Measurements from ENCODE around the gene VTI1A. TPM values are rescaled to one million over a fixed set of nuclear protein-coding genes. Genes with fewer than 3 reads are reported as not detected.
A peak's percentile ranks its signal among the peaks of the same experiment; 100 is the strongest.

The VTI1A gene
- total RNA-seq, 1 experiment from 2014 or later = 18.1 TPM

DNA sequence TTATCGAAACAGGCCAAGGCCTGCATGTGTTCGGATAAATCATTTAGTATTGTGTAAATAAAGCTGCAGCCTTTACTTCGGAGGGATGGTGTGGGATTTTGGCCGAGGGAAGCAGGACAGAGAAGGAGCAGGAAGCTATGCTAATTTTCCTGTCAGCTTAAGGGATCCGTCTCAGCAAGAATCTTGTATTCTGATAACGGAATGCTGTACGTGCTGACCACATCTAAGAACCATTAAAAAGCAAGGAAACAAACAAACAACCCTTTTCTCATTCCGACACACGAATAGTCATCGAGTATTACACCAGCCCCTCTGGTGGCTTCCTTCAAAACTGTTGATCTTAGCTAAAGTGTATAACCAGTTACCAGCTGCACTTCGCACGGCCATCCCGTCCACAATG is 369.9 kb downstream of the VTI1A start:
- Histone ChIP-seq H3K27ac (no peak overlapping the region), H3K4me2 (0 out of 2 replicates have a peak overlapping the region, but pooled peaks have one; percentile 72), H2AFZ (no peak overlapping the region), H3K9me2 (ENCODE audit: insufficient read depth) (no peaks in the 10 kb centered on the region), H3K27me3 (ENCODE audit: insufficient read depth, low read depth) (no peaks in the 10 kb centered on the region), H3K4me3 (no peak overlapping the region), H4K20me1 (ENCODE audit: insufficient read depth) (no peaks in the 10 kb centered on the region), H3K4me1 (replicated peaks; ENCODE audit: insufficient read depth) (peaks cover 46% of the 10 kb centered on the region), H3K36me3 (ENCODE audit: low read depth) (no peaks in the 10 kb centered on the region), H3K79me2 (ENCODE audit: low read depth) (no peaks in the 10 kb centered on the region), H3F3A (ENCODE audit: insufficient read depth, low read depth) (peaks cover 37% of the 10 kb centered on the region), H3K9me3 (ENCODE audit: insufficient read depth, low read depth) (no peaks in the 10 kb centered on the region)
- intact Hi-C loops (cut with micrococcal nuclease; ENCODE audit: unreplicated experiment) = loop anchor here (10.0 kb wide), 3 partner anchors 98 to 568 kb away; no protein-coding TSS in a partner anchor
- POLR2A ChIA-PET (ENCODE audit: unreplicated experiment) = no interaction called here
- CTCF ChIA-PET = no interaction called here
- no peak for DNase-seq
- no TSS peak for BruUV-seq (replicated peaks)
- TF ChIP-seq, protein P1, sequence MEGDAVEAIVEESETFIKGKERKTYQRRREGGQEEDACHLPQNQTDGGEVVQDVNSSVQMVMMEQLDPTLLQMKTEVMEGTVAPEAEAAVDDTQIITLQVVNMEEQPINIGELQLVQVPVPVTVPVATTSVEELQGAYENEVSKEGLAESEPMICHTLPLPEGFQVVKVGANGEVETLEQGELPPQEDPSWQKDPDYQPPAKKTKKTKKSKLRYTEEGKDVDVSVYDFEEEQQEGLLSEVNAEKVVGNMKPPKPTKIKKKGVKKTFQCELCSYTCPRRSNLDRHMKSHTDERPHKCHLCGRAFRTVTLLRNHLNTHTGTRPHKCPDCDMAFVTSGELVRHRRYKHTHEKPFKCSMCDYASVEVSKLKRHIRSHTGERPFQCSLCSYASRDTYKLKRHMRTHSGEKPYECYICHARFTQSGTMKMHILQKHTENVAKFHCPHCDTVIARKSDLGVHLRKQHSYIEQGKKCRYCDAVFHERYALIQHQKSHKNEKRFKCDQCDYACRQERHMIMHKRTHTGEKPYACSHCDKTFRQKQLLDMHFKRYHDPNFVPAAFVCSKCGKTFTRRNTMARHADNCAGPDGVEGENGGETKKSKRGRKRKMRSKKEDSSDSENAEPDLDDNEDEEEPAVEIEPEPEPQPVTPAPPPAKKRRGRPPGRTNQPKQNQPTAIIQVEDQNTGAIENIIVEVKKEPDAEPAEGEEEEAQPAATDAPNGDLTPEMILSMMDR (conservative IDR thresholded peaks at IDR 0.05) = no peak
- no peak for TF ChIP-seq EZH2 (IDR thresholded peaks at IDR 0.05; ENCODE audit: low read depth)

DNA sequence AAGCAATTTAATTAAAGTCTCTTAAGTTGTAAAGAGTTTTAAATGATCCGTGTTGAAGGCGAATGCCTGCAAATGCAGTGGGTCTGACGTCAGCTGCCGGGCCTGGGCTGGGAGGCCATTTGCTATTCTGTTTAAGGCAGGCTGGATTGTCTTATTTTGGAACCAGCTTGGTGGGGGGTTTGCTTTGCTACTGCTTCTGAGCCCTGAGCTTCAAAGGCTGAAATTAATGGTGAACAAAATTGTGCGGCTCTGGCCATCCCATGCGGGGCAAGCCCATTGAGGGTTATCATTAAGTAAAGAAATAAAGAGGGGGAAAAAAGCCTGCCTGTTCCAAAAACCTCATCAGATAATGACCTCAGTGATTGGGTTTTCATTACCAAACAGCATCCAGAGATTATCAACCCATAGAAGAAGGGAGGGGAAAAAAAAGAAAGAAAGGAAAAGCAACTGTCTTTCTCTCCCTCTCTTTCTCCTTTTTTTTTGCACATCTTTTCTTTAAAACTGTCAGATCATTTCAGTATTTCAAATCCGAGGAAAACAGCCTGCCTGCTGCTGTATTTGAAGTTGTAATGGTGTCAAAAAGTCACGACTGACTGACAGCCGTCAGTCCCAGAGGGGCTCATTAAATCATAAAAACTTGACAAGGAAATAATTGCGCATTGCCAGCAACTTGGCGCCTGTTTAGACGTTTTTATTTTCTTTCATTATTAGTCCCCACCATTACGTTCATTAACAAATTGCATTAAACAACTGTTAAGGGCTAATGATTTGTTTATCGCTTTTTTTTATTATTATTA is 371.2 kb downstream of the VTI1A start:
- no peak for TF ChIP-seq EZH2 (IDR thresholded peaks at IDR 0.05; ENCODE audit: low read depth)
- TF ChIP-seq, protein P1 (conservative IDR thresholded peaks at IDR 0.05) = no peak
- ChIA-PET CTCF (interaction anchor here (0.6 kb wide), 1 partner anchor 118 kb away, joined by 4 read pairs; no protein-coding TSS in a partner anchor), POLR2A (ENCODE audit: unreplicated experiment) (no interaction called here)
- no TSS peak for BruUV-seq (replicated peaks)
- Histone ChIP-seq H3K4me3 (no peak overlapping the region), H3K9me3 (ENCODE audit: insufficient read depth, low read depth) (no peaks in the 10 kb centered on the region), H3K9me2 (ENCODE audit: insufficient read depth) (no peaks in the 10 kb centered on the region), H3K27me3 (ENCODE audit: insufficient read depth, low read depth) (no peaks in the 10 kb centered on the region), H3K79me2 (ENCODE audit: low read depth) (no peaks in the 10 kb centered on the region), H2AFZ (no peak overlapping the region), H3F3A (ENCODE audit: insufficient read depth, low read depth) (peaks cover 25% of the 10 kb centered on the region), H4K20me1 (ENCODE audit: insufficient read depth) (no peaks in the 10 kb centered on the region), H3K27ac (no peak overlapping the region), H3K4me2 (no peak overlapping the region), H3K4me1 (replicated peaks; ENCODE audit: insufficient read depth) (peaks cover 35% of the 10 kb centered on the region), H3K36me3 (ENCODE audit: low read depth) (no peaks in the 10 kb centered on the region)
- DNase-seq = no peak
- intact Hi-C loops (cut with micrococcal nuclease; ENCODE audit: unreplicated experiment) = loop anchor here (10.0 kb wide), 3 partner anchors 97 to 567 kb away; no protein-coding TSS in a partner anchor

DNA sequence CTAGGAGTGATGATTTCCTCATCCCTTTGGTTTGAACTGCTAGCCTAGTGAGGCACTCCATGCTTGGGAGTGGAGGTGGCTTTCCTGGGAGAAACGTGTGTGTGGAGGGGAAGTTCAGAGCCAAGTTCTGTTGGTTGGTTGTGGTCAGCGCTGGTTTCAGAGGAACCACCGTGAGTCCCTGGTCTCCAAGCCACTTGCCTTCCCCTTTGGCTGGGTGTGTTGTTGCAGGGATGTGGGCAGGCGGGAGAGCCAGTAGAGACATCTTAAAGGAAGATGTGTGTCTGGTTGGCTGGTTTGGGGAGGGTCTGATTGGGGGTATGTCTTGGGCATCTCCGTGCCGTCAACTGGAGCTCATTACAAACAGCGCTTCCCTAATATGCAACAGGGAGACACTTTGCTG is 372.2 kb downstream of the VTI1A start:
- Histone ChIP-seq H3K27me3 (ENCODE audit: insufficient read depth, low read depth) (no peaks in the 10 kb centered on the region), H3K27ac (no peak overlapping the region), H3K4me3 (no peak overlapping the region), H3K79me2 (ENCODE audit: low read depth) (no peaks in the 10 kb centered on the region), H3K36me3 (ENCODE audit: low read depth) (no peaks in the 10 kb centered on the region), H3K4me2 (no peak overlapping the region), H4K20me1 (ENCODE audit: insufficient read depth) (no peaks in the 10 kb centered on the region), H3K9me3 (ENCODE audit: insufficient read depth, low read depth) (no peaks in the 10 kb centered on the region), H3K4me1 (replicated peaks; ENCODE audit: insufficient read depth) (peaks cover 24% of the 10 kb centered on the region), H2AFZ (no peak overlapping the region), H3K9me2 (ENCODE audit: insufficient read depth) (no peaks in the 10 kb centered on the region), H3F3A (ENCODE audit: insufficient read depth, low read depth) (peaks cover 20% of the 10 kb centered on the region)
- CTCF ChIA-PET = interaction anchor here (0.6 kb wide), 1 partner anchor 119 kb away, joined by 4 read pairs; no protein-coding TSS in a partner anchor
- BruUV-seq (replicated peaks) = no TSS peak
- intact Hi-C loops (cut with micrococcal nuclease; ENCODE audit: unreplicated experiment) = loop anchor here (10.0 kb wide), 3 partner anchors 96 to 566 kb away; no protein-coding TSS in a partner anchor
- no peak for TF ChIP-seq EZH2 (IDR thresholded peaks at IDR 0.05; ENCODE audit: low read depth)
- TF ChIP-seq, protein P1 (conservative IDR thresholded peaks at IDR 0.05) = no peak
- no peak for DNase-seq
- POLR2A ChIA-PET (ENCODE audit: unreplicated experiment) = no interaction called here
